ENCODE results near the gene ZMIZ1.

DNA sequence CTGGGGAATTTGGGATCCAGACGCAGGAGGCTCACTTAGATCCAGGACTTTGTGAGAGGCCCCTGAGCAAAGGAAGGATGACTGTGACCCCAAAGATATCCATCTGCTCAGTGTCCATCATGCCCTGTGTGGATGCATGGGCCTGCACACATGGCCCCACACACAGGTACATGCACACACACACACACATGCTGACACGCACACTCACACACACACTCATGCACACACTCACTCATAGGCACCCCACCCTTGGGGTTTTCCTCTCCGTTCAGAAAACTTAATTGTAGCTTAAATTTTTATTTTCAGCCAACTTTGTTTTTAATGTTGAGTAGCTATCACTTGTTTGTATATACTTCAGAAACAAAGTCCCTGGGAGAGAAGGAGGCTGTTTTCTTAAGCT, 184.9 kb downstream of the ZMIZ1 start:
- TF ChIP-seq, protein P1, sequence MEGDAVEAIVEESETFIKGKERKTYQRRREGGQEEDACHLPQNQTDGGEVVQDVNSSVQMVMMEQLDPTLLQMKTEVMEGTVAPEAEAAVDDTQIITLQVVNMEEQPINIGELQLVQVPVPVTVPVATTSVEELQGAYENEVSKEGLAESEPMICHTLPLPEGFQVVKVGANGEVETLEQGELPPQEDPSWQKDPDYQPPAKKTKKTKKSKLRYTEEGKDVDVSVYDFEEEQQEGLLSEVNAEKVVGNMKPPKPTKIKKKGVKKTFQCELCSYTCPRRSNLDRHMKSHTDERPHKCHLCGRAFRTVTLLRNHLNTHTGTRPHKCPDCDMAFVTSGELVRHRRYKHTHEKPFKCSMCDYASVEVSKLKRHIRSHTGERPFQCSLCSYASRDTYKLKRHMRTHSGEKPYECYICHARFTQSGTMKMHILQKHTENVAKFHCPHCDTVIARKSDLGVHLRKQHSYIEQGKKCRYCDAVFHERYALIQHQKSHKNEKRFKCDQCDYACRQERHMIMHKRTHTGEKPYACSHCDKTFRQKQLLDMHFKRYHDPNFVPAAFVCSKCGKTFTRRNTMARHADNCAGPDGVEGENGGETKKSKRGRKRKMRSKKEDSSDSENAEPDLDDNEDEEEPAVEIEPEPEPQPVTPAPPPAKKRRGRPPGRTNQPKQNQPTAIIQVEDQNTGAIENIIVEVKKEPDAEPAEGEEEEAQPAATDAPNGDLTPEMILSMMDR (IDR thresholded peaks at IDR 0.05; ENCODE audit: low read depth, low read length) = no peak
- no peak for TF ChIP-seq POLR2A (IDR thresholded peaks at IDR 0.05; ENCODE audit: extremely low read depth, insufficient read length)

All from NB4 (cell line).